NCI-H2227 treated with DMSO at 0.1 percent for 48 hours (cell line): Measurements from ENCODE around the gene ATP6V0A1.

ENCODE experiments used
- DNase-seq: peaks from one replicate; lab custom pipeline; 2025; lab: John Stamatoyannopoulos, UW

Gene ATP6V0A1

DNA sequence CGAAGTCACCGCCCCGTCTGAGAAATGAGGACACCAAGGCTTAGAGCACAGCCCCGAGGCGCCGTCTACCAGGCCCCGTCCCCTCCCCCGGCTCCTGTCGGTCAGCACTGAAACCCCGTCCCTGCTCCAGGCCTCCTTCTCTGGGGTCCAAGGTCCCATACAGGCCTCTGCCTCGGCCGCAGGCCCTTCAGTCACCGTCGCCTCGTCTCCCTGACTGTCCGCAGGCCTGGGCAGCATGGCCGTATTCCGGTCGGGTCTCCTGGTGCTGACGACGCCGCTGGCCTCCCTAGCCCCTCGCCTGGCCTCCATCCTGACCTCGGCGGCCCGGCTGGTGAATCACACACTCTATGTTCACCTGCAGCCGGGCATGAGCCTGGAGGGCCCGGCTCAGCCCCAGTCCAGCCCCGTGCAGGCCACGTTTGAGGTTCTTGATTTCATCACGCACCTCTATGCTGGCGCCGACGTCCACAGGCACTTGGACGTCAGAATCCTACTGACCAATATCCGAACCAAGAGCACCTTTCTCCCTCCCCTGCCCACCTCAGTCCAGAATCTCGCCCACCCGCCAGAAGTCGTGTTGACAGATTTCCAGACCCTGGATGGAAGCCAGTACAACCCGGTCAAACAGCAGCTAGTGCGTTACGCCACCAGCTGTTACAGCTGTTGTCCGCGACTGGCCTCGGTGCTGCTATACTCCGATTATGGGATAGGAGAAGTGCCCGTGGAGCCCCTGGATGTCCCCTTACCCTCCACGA, 103.9 kb downstream of the ATP6V0A1 start:
- DNase-seq = no peak

DNA sequence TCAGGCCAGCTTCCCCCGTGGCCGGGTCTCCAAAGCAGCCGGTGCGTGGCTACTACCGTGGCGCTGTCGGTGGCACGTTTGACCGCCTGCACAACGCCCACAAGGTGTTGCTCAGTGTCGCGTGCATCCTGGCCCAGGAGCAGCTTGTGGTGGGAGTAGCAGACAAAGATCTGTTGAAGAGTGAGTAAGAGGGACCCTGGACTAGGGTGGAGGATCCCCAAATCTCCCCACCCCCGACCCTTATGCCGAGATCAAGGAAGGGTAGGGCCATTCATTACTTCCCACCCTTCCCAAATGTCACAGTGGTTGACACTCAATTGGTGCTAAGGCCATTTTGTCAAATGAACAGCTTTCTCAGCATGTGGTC, 104.4 kb downstream of the ATP6V0A1 start:
- DNase-seq = no peak

DNA sequence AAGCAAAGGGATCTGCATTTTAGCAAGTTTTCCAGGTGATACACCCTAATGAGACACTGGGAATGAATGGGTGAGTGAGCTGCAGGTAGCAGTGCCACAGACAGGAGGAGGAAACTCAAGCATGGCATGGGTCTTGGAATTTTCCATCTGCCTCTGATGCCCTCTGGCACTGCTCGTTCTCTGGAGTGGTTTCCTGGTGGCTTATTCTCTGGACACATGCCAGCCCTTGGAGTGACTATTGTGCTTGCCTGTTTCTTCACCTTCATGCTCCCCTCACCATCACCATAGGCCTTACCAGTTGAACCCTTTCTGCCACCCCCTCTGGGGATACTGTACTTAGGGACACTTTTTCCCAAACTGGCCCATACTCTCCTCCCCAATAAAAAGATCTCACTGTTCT, 104.9 kb downstream of the ATP6V0A1 start:
- no peak for DNase-seq

DNA sequence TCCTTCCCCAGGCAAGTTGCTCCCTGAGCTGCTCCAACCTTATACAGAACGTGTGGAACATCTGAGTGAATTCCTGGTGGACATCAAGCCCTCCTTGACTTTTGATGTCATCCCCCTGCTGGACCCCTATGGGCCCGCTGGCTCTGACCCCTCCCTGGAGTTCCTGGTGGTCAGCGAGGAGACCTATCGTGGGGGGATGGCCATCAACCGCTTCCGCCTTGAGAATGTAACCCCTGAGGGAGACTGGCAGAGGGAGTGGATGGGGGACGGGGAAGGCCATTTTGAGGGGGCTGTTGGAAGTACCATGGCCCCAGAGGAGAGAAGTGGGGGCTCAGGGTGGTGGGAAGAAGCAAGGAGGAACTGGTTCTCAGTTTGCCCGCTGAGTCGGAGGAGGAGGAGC, 105.3 kb downstream of the ATP6V0A1 start:
- DNase-seq = no peak

DNA sequence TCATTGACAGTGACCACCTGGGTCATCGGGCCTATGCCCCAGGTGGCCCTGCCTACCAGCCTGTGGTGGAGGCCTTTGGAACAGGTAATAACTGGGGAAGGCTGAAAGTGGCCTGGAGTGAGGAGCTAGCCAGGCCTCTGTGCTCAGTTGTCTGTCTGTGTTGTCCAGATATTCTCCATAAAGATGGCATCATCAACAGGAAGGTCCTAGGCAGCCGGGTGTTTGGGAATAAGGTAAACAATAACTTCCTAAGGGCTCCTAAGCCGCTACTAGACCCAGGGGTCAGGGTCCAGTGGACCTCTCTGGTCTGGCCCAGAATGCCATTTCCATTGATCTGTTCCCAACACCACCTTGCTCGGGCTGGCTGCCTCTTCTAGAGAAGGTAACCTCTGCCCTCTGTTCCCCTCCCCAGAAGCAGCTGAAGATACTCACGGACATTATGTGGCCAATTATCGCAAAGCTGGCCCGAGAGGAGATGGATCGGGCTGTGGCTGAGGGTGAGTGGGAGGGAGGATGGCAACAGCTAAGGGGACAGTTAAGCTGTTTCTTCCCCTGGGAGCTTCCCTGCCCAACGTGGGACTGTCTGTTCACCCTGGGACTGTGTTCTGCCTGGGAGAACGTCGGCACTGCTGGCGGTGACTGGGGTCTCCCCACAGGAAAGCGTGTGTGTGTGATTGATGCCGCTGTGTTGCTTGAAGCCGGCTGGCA, 106.3 kb downstream of the ATP6V0A1 start:
- no peak for DNase-seq

DNA sequence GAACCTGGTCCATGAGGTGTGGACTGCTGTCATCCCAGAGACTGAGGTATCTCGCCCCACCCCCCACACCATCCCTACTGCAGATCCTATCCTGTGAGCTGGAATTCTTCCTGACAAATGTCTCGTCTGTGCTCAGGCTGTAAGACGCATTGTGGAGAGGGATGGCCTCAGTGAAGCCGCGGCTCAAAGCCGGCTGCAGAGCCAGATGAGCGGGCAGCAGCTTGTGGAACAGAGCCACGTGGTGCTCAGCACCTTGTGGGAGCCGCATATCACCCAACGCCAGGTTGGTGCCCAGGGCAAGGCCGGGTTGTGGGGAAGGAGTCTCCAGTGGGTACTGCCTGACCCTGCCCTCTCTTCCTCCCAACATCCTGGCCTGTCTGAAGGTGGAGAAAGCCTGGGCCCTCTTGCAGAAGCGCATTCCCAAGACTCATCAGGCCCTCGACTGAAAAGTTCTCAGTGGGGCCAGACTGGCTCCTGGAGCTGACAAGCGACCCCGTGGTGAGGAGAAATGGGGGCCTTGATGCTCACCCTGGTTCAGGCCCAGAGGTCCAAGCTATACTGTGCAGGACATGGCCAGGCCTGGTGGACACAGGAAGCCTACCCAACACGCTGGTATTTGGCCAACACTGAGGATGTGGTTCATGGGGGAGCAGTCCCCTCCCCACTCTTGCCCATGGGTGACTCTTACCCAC, 107.0 kb downstream of the ATP6V0A1 start:
- DNase-seq = no peak

DNA sequence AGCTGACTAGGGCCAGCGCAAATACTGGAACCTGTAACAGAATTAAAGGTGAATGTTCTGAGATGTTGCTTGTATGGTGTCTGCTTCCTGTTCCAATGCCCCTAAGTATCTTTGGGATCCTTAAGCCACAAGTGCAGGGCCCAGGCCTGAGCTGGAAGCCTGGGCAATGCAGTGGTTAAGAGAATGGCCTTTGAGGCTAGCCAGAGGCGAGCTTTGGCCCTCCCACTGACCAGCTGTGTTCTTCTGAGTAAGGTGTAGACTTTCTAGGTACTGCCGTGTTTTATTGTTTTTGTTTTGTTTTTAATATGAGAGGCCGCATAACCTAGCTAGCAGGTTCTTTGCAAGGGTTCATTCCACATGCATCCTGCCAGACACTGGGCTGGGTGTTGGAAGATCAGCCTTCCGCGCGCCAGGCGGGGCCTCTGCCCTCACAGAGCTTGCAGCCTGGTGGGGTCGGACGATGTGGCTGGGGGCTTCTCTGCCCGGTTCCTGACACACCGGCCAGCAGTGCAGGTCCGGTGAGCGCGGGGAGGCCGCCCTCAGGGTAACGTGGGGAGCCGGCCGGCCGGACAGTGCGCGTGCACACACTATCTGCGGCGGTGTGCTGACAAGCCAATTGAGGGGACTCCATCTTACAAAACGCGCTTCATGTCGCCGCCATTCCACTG, 107.7 kb downstream of the ATP6V0A1 start:
- DNase-seq = no peak

DNA sequence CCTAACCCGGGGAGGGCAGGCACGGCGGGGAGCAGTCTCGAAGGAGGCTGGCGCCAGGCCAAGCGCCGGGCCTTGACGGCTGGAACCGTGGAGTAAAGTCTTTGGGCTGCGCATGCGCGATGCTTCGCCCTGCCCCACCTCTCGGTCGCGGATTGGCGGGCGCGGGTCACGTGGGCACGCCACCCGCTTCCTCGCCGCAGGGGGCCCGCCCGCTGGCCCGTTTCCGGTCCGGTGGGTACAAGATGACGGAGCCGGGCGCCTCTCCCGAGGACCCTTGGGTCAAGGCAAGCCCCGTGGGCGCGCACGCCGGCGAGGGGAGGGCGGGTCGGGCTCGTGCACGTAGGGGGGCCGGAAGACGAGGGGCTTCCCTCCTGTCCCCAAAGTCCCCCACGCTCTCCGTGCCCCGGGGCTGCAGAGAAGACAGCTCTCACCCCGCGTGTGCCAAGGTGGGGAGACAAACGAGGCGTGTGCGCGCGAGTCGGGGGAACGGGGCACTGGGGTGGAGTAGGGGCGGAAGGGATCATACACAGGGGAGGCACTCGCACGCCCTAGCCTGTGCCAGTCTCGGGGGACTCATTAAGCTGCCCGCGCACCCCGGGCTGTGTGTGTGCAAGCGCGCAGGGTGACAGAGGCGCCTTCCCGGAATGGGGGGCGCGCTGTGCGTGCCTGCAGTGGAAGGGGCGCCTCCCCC, 108.3 kb downstream of the ATP6V0A1 start, which contains the start of gene MLX:
MLX (plus strand) TSS at position 218 of the 691 bp plus-strand sequence; CDS start at position 243, 25 bp downstream.
- peak; percentile 89 for DNase-seq

DNA sequence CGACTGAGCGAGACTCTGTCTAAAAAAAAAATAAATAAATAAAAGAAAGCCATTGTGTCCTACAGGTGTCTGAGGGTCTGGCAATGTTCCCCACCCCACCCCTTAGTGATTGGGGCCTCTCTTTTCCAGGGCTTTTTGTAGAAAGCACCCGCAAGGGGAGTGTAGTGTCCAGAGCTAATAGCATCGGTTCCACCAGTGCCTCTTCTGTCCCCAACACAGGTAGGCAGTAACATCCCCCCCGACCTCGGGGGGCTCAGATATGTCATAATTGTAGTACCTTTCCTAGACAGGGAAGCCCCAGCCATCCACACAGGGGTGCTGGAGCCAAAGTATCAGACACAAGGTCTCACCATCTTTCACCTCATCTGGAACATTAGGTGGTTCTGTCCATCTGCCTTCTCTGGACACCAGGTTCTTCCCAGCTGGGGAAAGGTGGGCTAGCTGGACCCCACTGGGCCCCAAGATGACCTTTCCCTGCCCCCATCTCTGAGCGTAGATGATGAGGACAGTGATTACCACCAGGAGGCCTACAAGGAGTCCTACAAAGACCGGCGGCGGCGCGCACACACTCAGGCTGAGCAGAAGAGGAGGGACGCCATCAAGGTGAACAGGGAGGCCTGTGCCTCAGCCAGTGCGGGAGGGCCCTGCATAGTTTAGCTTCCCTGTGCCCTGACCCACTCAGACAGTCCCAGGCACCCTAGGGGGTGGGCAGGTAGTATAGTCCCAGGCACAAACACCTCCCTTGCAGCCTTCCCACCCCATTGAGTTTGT, 109.8 kb downstream of the ATP6V0A1 start:
- no peak for DNase-seq

DNA sequence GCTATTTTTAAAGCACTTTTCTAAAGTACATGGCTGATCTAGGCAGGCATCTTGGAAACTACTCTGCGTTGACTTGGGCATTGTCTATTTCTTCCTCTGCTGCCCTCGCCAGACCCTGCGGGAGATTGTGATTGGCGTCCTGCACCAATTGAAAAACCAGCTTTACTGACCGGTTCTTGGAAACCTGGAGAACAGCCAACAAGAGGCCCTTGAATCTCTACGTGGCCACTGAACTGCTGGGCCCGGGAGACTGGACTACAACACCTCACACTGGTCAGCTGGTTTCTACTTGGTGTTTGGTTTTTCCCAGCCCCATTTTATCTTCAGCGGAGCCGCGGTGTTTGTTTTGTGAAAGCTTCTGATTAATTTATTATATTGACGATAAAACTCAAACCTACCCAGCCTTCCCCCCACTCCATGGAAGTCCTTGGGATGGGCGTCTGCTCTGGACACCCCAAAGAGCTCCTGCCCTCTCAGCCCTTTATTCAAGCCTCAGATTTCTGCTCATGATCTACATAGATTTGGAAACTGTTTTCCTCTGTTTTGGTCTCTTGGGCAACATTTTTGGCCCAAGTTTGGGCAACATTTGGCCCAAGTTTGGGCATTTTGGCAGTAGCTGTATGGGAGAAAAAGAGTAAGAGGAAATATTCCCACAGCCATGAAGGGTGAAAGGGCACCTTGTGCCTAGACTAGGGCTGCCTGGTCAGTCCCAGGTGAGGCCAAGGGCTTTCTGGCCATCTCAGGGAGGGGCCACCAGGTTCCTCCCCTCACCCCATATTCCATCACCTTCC, 113.0 kb downstream of the ATP6V0A1 start:
- DNase-seq = peak; percentile 45
